A673 (cell line): ENCODE data around the gene COPE. TPM values are rescaled to one million over a fixed set of nuclear protein-coding genes. Genes with fewer than 3 reads are reported as not detected.
"Not testable (repeated sequence)": the region's sequence is repeated elsewhere in the genome, so short reads cannot be mapped to it uniquely, and the experiment has no call there.

Experiments
- BruUV-seq: library from RNA; stranded (reverse); fragments of 400-500 nt; replicated peaks from 2 replicates; lab custom pipeline; 2021; lab: Mats Ljungman, UMichigan
- CTCF ChIA-PET: fragments of 300-600 bp; sonication (Branson Sonifier 250); formaldehyde crosslinking; loops from one replicate; lab custom pipeline; 2022; ENCODE audit warnings: antibody characterized with exemption; lab: Charles Lee
- POLR2A ChIA-PET: fragments of 300-600 bp; sonication (Branson Sonifier 250); formaldehyde crosslinking; loops from one replicate; lab custom pipeline; 2022; ENCODE audit warnings: antibody characterized with exemption; ENCODE audit not compliant: low non-redundant PET; lab: Charles Lee
- DNase-seq: peaks from one replicate; pipeline ENCODE4 v3.0.0-alpha.2; 2015; ENCODE audit warnings: low spot score
- H3K27ac ChIP-seq: fragments of 200-600 bp; sonication (generic); 2 replicates; pipeline ENCODE4 v1.5.1; 2016; ENCODE audit warnings: mixed run types, low read depth, mild to moderate bottlenecking, mixed read lengths, antibody characterized with exemption, low read length; ENCODE audit not compliant: poor library complexity, severe bottlenecking
- H3K27me3 ChIP-seq: fragments of 200-600 bp; sonication (generic); replicated peaks from 2 replicates; pipeline ENCODE4 v1.6.1; 2017; ENCODE audit warnings: mixed run types, low read depth, mild to moderate bottlenecking, mixed read lengths, antibody characterized with exemption, low read length; ENCODE audit not compliant: insufficient read depth, poor library complexity
- H3K36me3 ChIP-seq: fragments of 200-600 bp; sonication (generic); 2 replicates; pipeline ENCODE4 v1.6.1; 2016; ENCODE audit warnings: mixed run types, mild to moderate bottlenecking, mixed read lengths, antibody characterized with exemption, low read length; ENCODE audit not compliant: insufficient read depth, poor library complexity, severe bottlenecking
- H3K4me1 ChIP-seq: fragments of 200-600 bp; sonication (generic); 2 replicates; pipeline ENCODE4 v1.6.1; 2017; ENCODE audit warnings: mixed run types, mild to moderate bottlenecking, mixed read lengths, antibody characterized with exemption, low read length; ENCODE audit not compliant: insufficient read depth, poor library complexity, severe bottlenecking
- H3K4me3 ChIP-seq: fragments of 200-600 bp; sonication (generic); 2 replicates; pipeline ENCODE4 v1.5.1; 2016; ENCODE audit warnings: low read depth, mixed run types, mild to moderate bottlenecking, mixed read lengths, low read length; ENCODE audit not compliant: poor library complexity, severe bottlenecking
- H3K9me3 ChIP-seq: fragments of 200-600 bp; sonication (generic); 2 replicates; pipeline ENCODE4 v1.6.1; 2016; ENCODE audit warnings: mixed run types, low read depth, mild to moderate bottlenecking, mixed read lengths, antibody characterized with exemption, low read length; ENCODE audit not compliant: poor library complexity, severe bottlenecking
- EZH2 ChIP-seq: fragments of 200-600 bp; sonication (generic); IDR thresholded peaks from 2 replicates; pipeline ENCODE4 v1.6.1; 2017; ENCODE audit warnings: borderline replicate concordance, low read depth, mild to moderate bottlenecking, mixed read lengths, antibody characterized with exemption, low read length; ENCODE audit not compliant: poor library complexity, severe bottlenecking
- intact Hi-C: fragments of 100-400 bp; cut with micrococcal nuclease; formaldehyde crosslinking; loops from one replicate; pipeline ENCODE4 v1.10.0; 2022; ENCODE audit not compliant: unreplicated experiment
- total RNA-seq: library from RNA; stranded (reverse); gene quantifications from 2 replicates; pipeline ENCODE4 v1.2.3, GENCODE V29; 2021
- TF ChIP-seq, protein P1 (sequence below): fragments of 300-800, 200-600 bp; sonication (generic); conservative IDR thresholded peaks from 2 replicates; pipeline ENCODE4 v1.5.1; 2017; ENCODE audit warnings: low read depth, mild to moderate bottlenecking, antibody characterized with exemption, low read length, moderate library complexity, mixed read lengths

Gene COPE
- total RNA-seq, 1 experiment from 2014 or later: 244 TPM

DNA sequence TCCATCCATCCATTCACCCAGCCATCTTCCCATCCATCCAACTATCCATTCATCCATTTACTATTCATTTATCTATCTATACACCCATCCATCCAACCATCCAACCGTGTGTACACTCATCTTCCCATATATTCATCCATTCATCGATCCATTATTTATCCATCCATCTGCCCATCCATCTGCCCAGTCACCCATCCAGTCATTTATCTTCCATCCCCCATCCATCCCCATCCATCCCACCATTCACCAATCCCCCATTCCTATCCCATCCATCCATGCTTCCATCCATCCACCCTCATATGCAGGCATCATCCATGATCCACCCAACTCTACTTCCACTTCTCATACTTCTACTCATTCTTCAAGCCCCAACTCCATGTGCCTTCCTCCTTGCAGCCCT is 35.9 kb upstream of the COPE start:
- Histone ChIP-seq H3K4me3 (no peak overlapping the region), H3K27ac (no peak overlapping the region), H3K9me3 (no peaks in the 10 kb centered on the region), H3K36me3 (no peaks in the 10 kb centered on the region), H3K4me1 (no peaks in the 10 kb centered on the region), H3K27me3 (no peaks in the 10 kb centered on the region)
- TF ChIP-seq, protein P1, sequence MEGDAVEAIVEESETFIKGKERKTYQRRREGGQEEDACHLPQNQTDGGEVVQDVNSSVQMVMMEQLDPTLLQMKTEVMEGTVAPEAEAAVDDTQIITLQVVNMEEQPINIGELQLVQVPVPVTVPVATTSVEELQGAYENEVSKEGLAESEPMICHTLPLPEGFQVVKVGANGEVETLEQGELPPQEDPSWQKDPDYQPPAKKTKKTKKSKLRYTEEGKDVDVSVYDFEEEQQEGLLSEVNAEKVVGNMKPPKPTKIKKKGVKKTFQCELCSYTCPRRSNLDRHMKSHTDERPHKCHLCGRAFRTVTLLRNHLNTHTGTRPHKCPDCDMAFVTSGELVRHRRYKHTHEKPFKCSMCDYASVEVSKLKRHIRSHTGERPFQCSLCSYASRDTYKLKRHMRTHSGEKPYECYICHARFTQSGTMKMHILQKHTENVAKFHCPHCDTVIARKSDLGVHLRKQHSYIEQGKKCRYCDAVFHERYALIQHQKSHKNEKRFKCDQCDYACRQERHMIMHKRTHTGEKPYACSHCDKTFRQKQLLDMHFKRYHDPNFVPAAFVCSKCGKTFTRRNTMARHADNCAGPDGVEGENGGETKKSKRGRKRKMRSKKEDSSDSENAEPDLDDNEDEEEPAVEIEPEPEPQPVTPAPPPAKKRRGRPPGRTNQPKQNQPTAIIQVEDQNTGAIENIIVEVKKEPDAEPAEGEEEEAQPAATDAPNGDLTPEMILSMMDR: no peak
- no peak for TF ChIP-seq EZH2
- BruUV-seq: no TSS peak
- no peak for DNase-seq
- ChIA-PET POLR2A (no interaction called here), CTCF (no interaction called here)
- intact Hi-C loops: no loop called here

- Histone ChIP-seq H3K27me3 (no peaks in the 10 kb centered on the region), H3K4me1 (no peaks in the 10 kb centered on the region), H3K36me3 (no peaks in the 10 kb centered on the region), H3K27ac (no peak overlapping the region), H3K4me3 (no peak overlapping the region), H3K9me3 (no peaks in the 10 kb centered on the region)
- POLR2A ChIA-PET: no interaction called here
- DNase-seq: no peak
- no peak for TF ChIP-seq EZH2
- TF ChIP-seq, protein P1: no peak
- intact Hi-C loops: no loop called here
- CTCF ChIA-PET: no interaction called here
- BruUV-seq: no TSS peak
Observed at GRCh38 chr19:18954094-18954493, 34.9 kb upstream of the COPE start.

DNA sequence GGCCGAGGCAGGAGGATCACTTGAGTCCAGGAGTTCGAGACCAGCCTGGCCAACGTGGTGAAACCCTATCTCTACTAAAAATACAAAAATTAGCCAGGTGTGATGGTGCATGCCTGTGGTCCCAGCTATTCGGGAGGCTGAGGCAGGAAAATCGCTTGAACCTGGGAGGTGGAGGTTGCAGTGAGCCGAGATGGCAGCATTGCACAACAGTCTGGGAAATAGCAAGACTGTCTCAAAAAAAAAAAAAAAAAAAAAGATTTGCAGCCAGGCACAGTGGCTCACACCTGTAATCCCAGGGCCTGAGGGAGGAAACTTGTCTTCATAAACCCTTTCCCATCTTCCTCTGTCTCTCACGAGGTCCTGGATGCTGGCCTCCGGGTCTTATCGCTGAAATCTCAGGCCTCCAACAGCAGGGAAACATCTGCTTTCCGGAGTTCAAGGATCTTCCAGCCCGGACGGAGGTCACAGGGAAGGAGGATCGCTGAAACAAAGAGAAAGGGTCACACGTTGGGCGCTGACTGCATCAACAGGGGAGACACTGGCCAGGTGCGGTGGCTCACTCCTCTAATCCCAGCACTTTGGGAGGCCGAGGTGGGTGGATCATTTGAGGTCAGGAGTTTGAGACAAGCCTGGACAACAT is 33.3 kb upstream of the COPE start:
- H3K4me1 ChIP-seq, CTCF ChIA-PET, BruUV-seq, H3K4me3 ChIP-seq, DNase-seq, H3K27me3 ChIP-seq, H3K9me3 ChIP-seq, H3K27ac ChIP-seq, intact Hi-C loops, H3K36me3 ChIP-seq, POLR2A ChIA-PET: not testable (repeated sequence)

DNA sequence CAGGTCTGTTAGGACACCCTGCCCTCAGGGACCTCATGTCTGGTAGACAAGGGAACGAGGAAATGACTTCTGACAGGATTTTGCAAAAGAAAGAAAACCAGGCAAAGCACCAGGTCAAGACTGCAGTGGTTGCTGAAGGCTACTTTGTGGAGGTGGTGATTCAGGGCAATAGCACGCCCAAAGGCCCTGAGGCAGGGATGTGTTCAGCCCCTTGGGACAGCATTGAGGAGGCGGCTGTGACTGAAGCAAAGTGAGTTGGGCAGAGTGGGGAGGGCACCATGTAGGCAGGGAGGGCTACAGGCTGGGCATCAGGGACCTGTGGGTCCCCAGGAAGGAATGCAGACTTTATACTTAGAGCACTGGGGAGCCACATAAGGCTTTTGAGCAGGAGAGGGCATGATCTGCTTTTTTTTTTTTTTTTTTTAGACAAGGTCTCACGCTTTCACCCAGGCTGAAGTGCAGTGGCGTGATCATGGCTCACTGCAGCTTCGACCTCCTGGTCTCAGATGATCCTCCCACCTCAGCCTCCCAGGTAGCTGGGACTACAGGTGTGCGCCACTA is 32.6 kb upstream of the COPE start:
- POLR2A ChIA-PET: no interaction called here
- DNase-seq: no peak
- intact Hi-C loops: no loop called here

More for the DNA sequence above, 32.6 kb upstream of the COPE start:
- TF ChIP-seq, protein P1: no peak
- no peak for TF ChIP-seq EZH2
- no peaks in the 10 kb centered on the region for H3K36me3 ChIP-seq
- H3K4me3 ChIP-seq: no peak overlapping the region
- CTCF ChIA-PET: no interaction called here
- no TSS peak for BruUV-seq
- no peaks in the 10 kb centered on the region for H3K4me1 ChIP-seq
- no peaks in the 10 kb centered on the region for H3K27me3 ChIP-seq
- no peaks in the 10 kb centered on the region for H3K9me3 ChIP-seq
- no peak overlapping the region for H3K27ac ChIP-seq
